Lower lobe of right lung (tissue), 2 donors: ENCODE results near the gene SLC27A5. TPM values are rescaled to one million over a fixed set of nuclear protein-coding genes. Genes with fewer than 3 reads are reported as not detected.
"Not testable (repeated sequence)": the region's sequence is repeated elsewhere in the genome, so short reads cannot be mapped to it uniquely, and the experiment has no call there.

Experiments used
- ATAC-seq, 2 donors: fragments of 200-7000 bp; cut with Tn5 transposase; one replicate each; pipeline ENCODE4 v1.9.1; 2020 to 2022; ENCODE audit warnings: mild to moderate bottlenecking in 2 of 2, moderate library complexity in 2 of 2
- DNase-seq: peaks from one replicate; pipeline ENCODE4 v3.0.0-alpha.2; 2020
- H3K27ac ChIP-seq: fragments of 200-600 bp; one replicate; pipeline ENCODE4 v1.8.0; 2022
- H3K27me3 ChIP-seq: fragments of 200-600 bp; one replicate; pipeline ENCODE4 v1.8.0; 2022; ENCODE audit warnings: low read depth
- H3K36me3 ChIP-seq: fragments of 200-600 bp; one replicate; pipeline ENCODE4 v1.8.0; 2022; ENCODE audit warnings: mild to moderate bottlenecking
- H3K4me1 ChIP-seq: fragments of 200-600 bp; one replicate; pipeline ENCODE4 v1.8.0; 2022
- H3K4me3 ChIP-seq: fragments of 200-600 bp; one replicate; pipeline ENCODE4 v1.8.0; 2022; ENCODE audit warnings: mild to moderate bottlenecking
- H3K9me3 ChIP-seq: fragments of 200-600 bp; one replicate; pipeline ENCODE4 v1.8.0; 2022
- CTCF ChIP-seq: fragments of 200-600 bp; IDR thresholded peaks from one replicate; pipeline ENCODE4 v1.8.0; 2022; ENCODE audit warnings: antibody characterized with exemption, mild to moderate bottlenecking
- intact Hi-C: fragments of 100-400 bp; cut with DNase I; formaldehyde crosslinking; loops from one replicate; pipeline ENCODE4 v1.11.0; 2022
- microRNA-seq: library from miRNA; unstranded; fragments of <30 nt; microRNA quantifications from one replicate; pipeline ENCODE4 v1.2.0, GENCODE V29; 2020; ENCODE audit warnings: borderline number of aligned reads
- total RNA-seq: library from RNA; stranded (reverse); fragmentation: NEBNext Ultra II Directional; extraction: Animal tissue kit (Norgen Biotek cat#: 25700); gene quantifications from one replicate; pipeline ENCODE4 v1.2.1, GENCODE V29; 2021
- donor health status: DM: no; HTN: yes; CAD: no; lungs with severe emphysema.

Gene SLC27A5
- total RNA-seq, 1 donor from 2014 or later, result 6.6 TPM

- no peak for ATAC-seq
- DNase-seq, result no peak
Measured at GRCh38 chr19:58455306-58455705, 56.5 kb downstream of the SLC27A5 start.

GRCh38 chr19:58453743-58454142 is 58.0 kb downstream of the SLC27A5 start:
- DNase-seq (no peak), ATAC-seq (no peak)
- Histone ChIP-seq H3K4me3 (no peak overlapping the region), H3K4me1 (peaks cover 7% of the 10 kb centered on the region), H3K27ac (no peak overlapping the region), H3K9me3 (no peaks in the 10 kb centered on the region), H3K36me3 (peaks cover 15% of the 10 kb centered on the region), H3K27me3 (peaks cover 3% of the 10 kb centered on the region)
- intact Hi-C loops, result no loop called here
- TF ChIP-seq CTCF, result no peak

More at GRCh38 chr19:58455306-58455705, 56.5 kb downstream of the SLC27A5 start:
- no peak for TF ChIP-seq CTCF
- Histone ChIP-seq H3K9me3 (no peaks in the 10 kb centered on the region), H3K27me3 (no peaks in the 10 kb centered on the region), H3K4me3 (no peak overlapping the region), H3K36me3 (peaks cover 15% of the 10 kb centered on the region), H3K27ac (no peak overlapping the region), H3K4me1 (peaks cover 7% of the 10 kb centered on the region)
- intact Hi-C loops, result no loop called here

- H3K27me3 ChIP-seq, result peaks cover 8% of the 10 kb centered on the region
- H3K4me1 ChIP-seq, result peaks cover 7% of the 10 kb centered on the region
- no peaks in the 10 kb centered on the region for H3K9me3 ChIP-seq
- H3K4me3 ChIP-seq, result peak within 1 kb of the TSS; percentile 98
- DNase-seq, result peak; percentile 98
- peak within 1 kb of the TSS; percentile 83 for H3K27ac ChIP-seq
- peak; percentile 98 to 99 for ATAC-seq
- peaks cover 6% of the 10 kb centered on the region for H3K36me3 ChIP-seq
- intact Hi-C loops, result no loop called here
- no peak for TF ChIP-seq CTCF
Measured at GRCh38 chr19:58451358-58452101, 60.3 kb downstream of the SLC27A5 start, which contains the start of gene ZNF324B. Gene ZNF324B (plus strand): TSS chr19:58451622. CDS start chr19:58453702, 2,080 bp downstream.

GRCh38 chr19:58450856-58451357 is 60.9 kb downstream of the SLC27A5 start:
- ATAC-seq, result peak; percentile 41 to 51

GRCh38 chr19:58449980-58450379 is 61.8 kb downstream of the SLC27A5 start:
- H3K27ac ChIP-seq, H3K36me3 ChIP-seq, DNase-seq, H3K9me3 ChIP-seq, H3K4me3 ChIP-seq, intact Hi-C loops, H3K4me1 ChIP-seq, H3K27me3 ChIP-seq, ATAC-seq: not testable (repeated sequence)

More at GRCh38 chr19:58450856-58451357, 60.9 kb downstream of the SLC27A5 start:
- TF ChIP-seq CTCF, result no peak
- H3K36me3 ChIP-seq, result no peaks in the 10 kb centered on the region
- peaks cover 8% of the 10 kb centered on the region for H3K27me3 ChIP-seq
- peak overlapping the region; percentile 98 for H3K4me3 ChIP-seq
- H3K27ac ChIP-seq, result peak overlapping the region; percentile 83
- no peak for DNase-seq
- H3K4me1 ChIP-seq, result peaks cover 7% of the 10 kb centered on the region
- no peaks in the 10 kb centered on the region for H3K9me3 ChIP-seq
- intact Hi-C loops, result no loop called here

GRCh38 chr19:58448860-58449259 is 62.9 kb downstream of the SLC27A5 start:
- H3K36me3 ChIP-seq, H3K27ac ChIP-seq, H3K27me3 ChIP-seq, intact Hi-C loops, H3K4me1 ChIP-seq, H3K4me3 ChIP-seq, ATAC-seq, DNase-seq, H3K9me3 ChIP-seq: not testable (repeated sequence)

Small RNA genes lying within 50 kb of the gene (microRNA-seq; reads per million reads assigned to microRNA genes)
- gene MIR6807, result not detected

Other genes starting within 250 kb of the SLC27A5 start
- 5.4 TPM for gene ZNF8, start 233.0 kb downstream of the SLC27A5 start, total RNA-seq
- gene ERVK3-1, start 206.6 kb downstream of the SLC27A5 start, total RNA-seq, result 31.6 TPM
- 3.6 TPM for gene ZSCAN22, start 185.0 kb downstream of the SLC27A5 start, total RNA-seq
- gene A1BG, start 158.5 kb downstream of the SLC27A5 start, total RNA-seq, result 14.0 TPM
- 2.5 TPM for gene ZNF497, start 149.2 kb downstream of the SLC27A5 start, total RNA-seq
- 1.2 TPM for gene ZNF837, start 131.0 kb downstream of the SLC27A5 start, total RNA-seq
- 770 TPM for gene RPS5, start 124.7 kb downstream of the SLC27A5 start, total RNA-seq
- gene RNF225, start 116.3 kb downstream of the SLC27A5 start, total RNA-seq, result not detected
- gene ZNF584, start 103.3 kb downstream of the SLC27A5 start, total RNA-seq, result 10.0 TPM
- 7.4 TPM for gene ZNF132, start 71.8 kb downstream of the SLC27A5 start, total RNA-seq
- 8.3 TPM for gene ZNF324B, start 60.4 kb downstream of the SLC27A5 start, total RNA-seq
- gene ZNF324, start 44.9 kb downstream of the SLC27A5 start, total RNA-seq, result 10.0 TPM
- 9.1 TPM for gene ZNF446, start 35.6 kb downstream of the SLC27A5 start, total RNA-seq
- 14.1 TPM for gene ZBTB45, start 7.8 kb upstream of the SLC27A5 start, total RNA-seq
- gene TRIM28, start 32.1 kb upstream of the SLC27A5 start, total RNA-seq, result 233 TPM
- gene CHMP2A, start 43.1 kb upstream of the SLC27A5 start, total RNA-seq, result 104 TPM
- gene UBE2M, start 46.6 kb upstream of the SLC27A5 start, total RNA-seq, result 50.4 TPM
- 50.7 TPM for gene MZF1, start 61.3 kb upstream of the SLC27A5 start, total RNA-seq